GM19468 (cell line): ENCODE data around the gene KRTAP15-1.

Source experiments
- ATAC-seq: cut with Tn5 transposase; IDR thresholded peaks from one replicate; pipeline ENCODE4 v1.9.1; 2021; ENCODE audit warnings: mild to moderate bottlenecking, moderate library complexity, moderate number of reproducible peaks; ENCODE audit not compliant: unreplicated experiment; ENCODE audit errors: extremely low read depth

KRTAP15-1 gene

GRCh38 chr21:30486180-30486579 is 46.1 kb downstream of the KRTAP15-1 start:
- no peak for ATAC-seq

- ATAC-seq: no peak
Observed at GRCh38 chr21:30487336-30487735, 47.3 kb downstream of the KRTAP15-1 start, which contains the start of gene KRTAP19-2. Gene KRTAP19-2, minus strand, starts transcription at chr21:30487436. Its CDS starts 88 bp downstream, at chr21:30487348.
